ENCODE data around the gene COL18A1. TPM values are rescaled to one million over a fixed set of nuclear protein-coding genes. Genes with fewer than 3 reads are reported as not detected.
"Not testable (repeated sequence)": the region's sequence is repeated elsewhere in the genome, so short reads cannot be mapped to it uniquely, and the experiment has no call there.

The COL18A1 gene
- total RNA-seq, 1 donor from 2014 or later = 61.1 TPM

- Mint-ChIP-seq H3K36me3 (ENCODE audit: low read depth, unreplicated experiment) (no peaks in the 10 kb centered on the region), H3K9me3 (ENCODE audit: unreplicated experiment) (no peaks in the 10 kb centered on the region), H3K27me3 (ENCODE audit: unreplicated experiment) (no peaks in the 10 kb centered on the region), H3K4me3 (ENCODE audit: unreplicated experiment) (no peak overlapping the region), H3K4me1 (ENCODE audit: unreplicated experiment) (peaks cover 10% of the 10 kb centered on the region), H3K27ac (ENCODE audit: unreplicated experiment) (no peak overlapping the region)
- no peak for DNase-seq (ENCODE audit: low spot score)
- TF ChIP-seq CTCF (IDR thresholded peaks at IDR 0.05; ENCODE audit: unreplicated experiment) = no peak
Observed at GRCh38 chr21:45433911-45434644, 29.1 kb downstream of the COL18A1 start.

GRCh38 chr21:45434645-45435217 is 29.8 kb downstream of the COL18A1 start:
- no peak for TF ChIP-seq CTCF (IDR thresholded peaks at IDR 0.05; ENCODE audit: unreplicated experiment)
- no peaks in the 10 kb centered on the region for H3K36me3 Mint-ChIP-seq (ENCODE audit: low read depth, unreplicated experiment)
- H3K27ac Mint-ChIP-seq (ENCODE audit: unreplicated experiment) = no peak overlapping the region
- no peak for DNase-seq (ENCODE audit: low spot score)
- H3K9me3 Mint-ChIP-seq (ENCODE audit: unreplicated experiment) = no peaks in the 10 kb centered on the region
- no peak overlapping the region for H3K4me3 Mint-ChIP-seq (ENCODE audit: unreplicated experiment)
- peaks cover 10% of the 10 kb centered on the region for H3K4me1 Mint-ChIP-seq (ENCODE audit: unreplicated experiment)
- H3K27me3 Mint-ChIP-seq (ENCODE audit: unreplicated experiment) = no peaks in the 10 kb centered on the region

- H3K27me3 Mint-ChIP-seq (ENCODE audit: unreplicated experiment) = no peaks in the 10 kb centered on the region
- peaks cover 10% of the 10 kb centered on the region for H3K4me1 Mint-ChIP-seq (ENCODE audit: unreplicated experiment)
- no peak overlapping the region for H3K27ac Mint-ChIP-seq (ENCODE audit: unreplicated experiment)
Observed at GRCh38 chr21:45435405-45435981, 30.5 kb downstream of the COL18A1 start.

GRCh38 chr21:45436351-45437065 is 31.5 kb downstream of the COL18A1 start:
- no peak for TF ChIP-seq CTCF (IDR thresholded peaks at IDR 0.05; ENCODE audit: unreplicated experiment)

More at GRCh38 chr21:45435405-45435981, 30.5 kb downstream of the COL18A1 start:
- Mint-ChIP-seq H3K4me3 (ENCODE audit: unreplicated experiment) (no peak overlapping the region), H3K36me3 (ENCODE audit: low read depth, unreplicated experiment) (no peaks in the 10 kb centered on the region), H3K9me3 (ENCODE audit: unreplicated experiment) (no peaks in the 10 kb centered on the region)
- TF ChIP-seq CTCF (IDR thresholded peaks at IDR 0.05; ENCODE audit: unreplicated experiment) = no peak
- no peak for DNase-seq (ENCODE audit: low spot score)

GRCh38 chr21:45437844-45438243 is 32.9 kb downstream of the COL18A1 start:
- H3K27me3 Mint-ChIP-seq (ENCODE audit: unreplicated experiment); H3K4me1 Mint-ChIP-seq (ENCODE audit: unreplicated experiment); H3K9me3 Mint-ChIP-seq (ENCODE audit: unreplicated experiment); H3K4me3 Mint-ChIP-seq (ENCODE audit: unreplicated experiment); H3K36me3 Mint-ChIP-seq (ENCODE audit: low read depth, unreplicated experiment); H3K27ac Mint-ChIP-seq (ENCODE audit: unreplicated experiment); DNase-seq (ENCODE audit: low spot score): not testable (repeated sequence)

More at GRCh38 chr21:45436351-45437065, 31.5 kb downstream of the COL18A1 start:
- peaks cover under 1% of the 10 kb centered on the region for H3K27me3 Mint-ChIP-seq (ENCODE audit: unreplicated experiment)
- peaks cover 10% of the 10 kb centered on the region for H3K4me1 Mint-ChIP-seq (ENCODE audit: unreplicated experiment)
- H3K9me3 Mint-ChIP-seq (ENCODE audit: unreplicated experiment) = no peaks in the 10 kb centered on the region
- DNase-seq (ENCODE audit: low spot score) = no peak
- no peak overlapping the region for H3K4me3 Mint-ChIP-seq (ENCODE audit: unreplicated experiment)
- H3K27ac Mint-ChIP-seq (ENCODE audit: unreplicated experiment) = no peak overlapping the region
- H3K36me3 Mint-ChIP-seq (ENCODE audit: low read depth, unreplicated experiment) = no peaks in the 10 kb centered on the region

All from endothelial cell (in vitro differentiated cells).